B cell (primary cell): ENCODE data around the gene MAD1L1. TPM values are rescaled to one million over a fixed set of nuclear protein-coding genes. Genes with fewer than 3 reads are reported as not detected.

Experiments
- ATAC-seq: fragments of 200-7000 bp; cut with Tn5 transposase; one replicate; pipeline ENCODE4 v1.10.0; 2021; ENCODE audit warnings: low read depth, mild to moderate bottlenecking, moderate number of reproducible peaks, moderate library complexity
- CTCF ChIA-PET: fragments of 350-600 bp; sonication (Branson Sonifier 250); formaldehyde crosslinking; loops from one replicate; lab custom pipeline; 2021; ENCODE audit warnings: antibody characterized with exemption, inconsistent platforms; lab: Charles Lee
- POLR2A ChIA-PET: fragments of 350-600 bp; sonication (Branson Sonifier 250); formaldehyde crosslinking; loops from one replicate; lab custom pipeline; 2021; ENCODE audit warnings: antibody characterized with exemption; lab: Charles Lee
- DNase-seq: peaks from one replicate; pipeline ENCODE4 v3.0.0; 2013
- H2AFZ ChIP-seq: 2 replicates; pipeline ENCODE4 v1.6.1; 2012; ENCODE audit warnings: mild to moderate bottlenecking, low read depth, low read length; ENCODE audit not compliant: insufficient read depth, poor library complexity, severe bottlenecking
- H3K27ac ChIP-seq, 2 donors: 1 replicate in 1 of 2; 2 replicates in 1 of 2; pipeline ENCODE4 v1.5.1; 2012 to 2013; ENCODE audit warnings: low read length in 2 of 2, mild to moderate bottlenecking in 2 of 2, moderate library complexity in 1 of 2
- H3K27me3 ChIP-seq, 4 experiments: fragments of 200-600 bp in 1 of 4; sonication (generic) in 1 of 4; replicated peaks in 1 of 4; 1 replicate in 2 of 4; 2 replicates in 2 of 4; pipeline versions ENCODE4 v1.6.1 to v1.7.0; 2013 to 2016; ENCODE audit warnings: low read length in 3 of 4, mild to moderate bottlenecking in 2 of 4, mixed read lengths in 1 of 4, moderate library complexity in 1 of 4; ENCODE audit not compliant: insufficient read depth in 4 of 4, control insufficient read depth in 3 of 4; ENCODE audit errors: control extremely low read depth in 1 of 4
- H3K36me3 ChIP-seq, 2 experiments: replicated peaks in 1 of 2; 1 replicate in 1 of 2; 2 replicates in 1 of 2; pipeline versions ENCODE4 v1.6.1 to v1.7.1; 2013; ENCODE audit warnings: low read length in 1 of 2; ENCODE audit not compliant: insufficient read depth in 2 of 2, control insufficient read depth in 1 of 2; ENCODE audit errors: control extremely low read depth in 1 of 2, extremely low read depth in 1 of 2
- H3K4me1 ChIP-seq, 2 donors: fragments of 200-600 bp in 1 of 2; sonication (generic) in 1 of 2; 1 replicate in 1 of 2; 2 replicates in 1 of 2; pipeline versions ENCODE4 v1.5.1 to v1.6.1; 2013 to 2017; ENCODE audit warnings: low read length in 2 of 2; ENCODE audit not compliant: control insufficient read depth in 2 of 2, insufficient read depth in 2 of 2
- H3K4me2 ChIP-seq: replicated peaks from 2 replicates; pipeline ENCODE3; 2012; ENCODE audit warnings: mild to moderate bottlenecking, low read depth, low read length; ENCODE audit not compliant: poor library complexity, severe bottlenecking
- H3K4me3 ChIP-seq, 5 experiments: fragments of 200-600 bp in 1 of 5; sonication (generic) in 1 of 5; 1 replicate in 3 of 5; 2 replicates in 2 of 5; pipeline versions ENCODE4 v1.5.1 to v1.7.0; 2011 to 2016; ENCODE audit warnings: low read length in 4 of 5, mild to moderate bottlenecking in 4 of 5, low read depth in 2 of 5, control low read depth in 1 of 5, moderate library complexity in 1 of 5; ENCODE audit not compliant: insufficient read depth in 1 of 5; ENCODE audit errors: control extremely low read depth in 1 of 5, extremely low read depth in 1 of 5
- H3K79me2 ChIP-seq: fragments of 200-600 bp; sonication (generic); one replicate; pipeline ENCODE4 v1.6.0; 2016; ENCODE audit warnings: low read length; ENCODE audit not compliant: control insufficient read depth, insufficient read depth
- H3K9ac ChIP-seq: fragments of 200-600 bp; sonication (generic); 2 replicates; pipeline ENCODE4 v1.6.1; 2017; ENCODE audit warnings: mild to moderate bottlenecking, low read length, moderate library complexity
- H3K9me3 ChIP-seq, 3 donors: one replicate each; pipeline versions ENCODE4 v1.6.1 to v1.7.1; 2013; ENCODE audit warnings: low read length in 2 of 3; ENCODE audit not compliant: control insufficient read depth in 2 of 3, insufficient read depth in 1 of 3; ENCODE audit errors: control extremely low read depth in 1 of 3
- H4K20me1 ChIP-seq: 2 replicates; pipeline ENCODE4 v1.6.0; 2012; ENCODE audit warnings: mild to moderate bottlenecking, low read length; ENCODE audit not compliant: insufficient read depth, control insufficient read depth, poor library complexity, severe bottlenecking
- H3K27ac Mint-ChIP-seq: one replicate; pipeline ENCODE4 v1.8.0; 2021; ENCODE audit warnings: mixed read lengths
- H3K27me3 Mint-ChIP-seq: one replicate; pipeline ENCODE4 v1.8.0; 2021; ENCODE audit warnings: mixed read lengths
- H3K4me1 Mint-ChIP-seq: one replicate; pipeline ENCODE4 v1.8.0; 2021; ENCODE audit warnings: mixed read lengths
- H3K4me3 Mint-ChIP-seq: one replicate; pipeline ENCODE4 v1.8.0; 2021; ENCODE audit warnings: mixed read lengths
- H3K9me3 Mint-ChIP-seq: one replicate; pipeline ENCODE4 v1.8.0; 2022; ENCODE audit warnings: mixed read lengths; ENCODE audit not compliant: insufficient read depth
- EZH2 ChIP-seq: IDR thresholded peaks from 2 replicates; pipeline ENCODE4 v1.6.1; 2012; ENCODE audit warnings: borderline replicate concordance, low read depth, mild to moderate bottlenecking, moderate library complexity, low read length; ENCODE audit not compliant: insufficient read depth, poor library complexity, severe bottlenecking
- WGBS: methylation state at CpG from one replicate; pipeline ENCODE4 v1.1.5; 2013; ENCODE audit warnings: missing lambda C conversion rate; ENCODE audit not compliant: insufficient coverage; 5-methylcytosine and 5-hydroxymethylcytosine counted together
- intact Hi-C: fragments of 100-400 bp; cut with micrococcal nuclease; formaldehyde crosslinking; loops from one replicate; pipeline ENCODE4 v1.10.0; 2022
- polyA plus RNA-seq: library from polyadenylated mRNA; depleted of rRNA; stranded (reverse); fragments of >200 nt; gene quantifications from 2 replicates; pipeline ENCODE4 v1.2.3, GENCODE V29; 2012
- total RNA-seq, 2 donors: library from RNA; stranded (reverse); fragments of 120-200 nt in 1 of 2; gene quantifications; 1 replicate in 1 of 2; 2 replicates in 1 of 2; pipeline versions ENCODE4 v1.2.3 to v1.2.4, GENCODE V29; 2013 to 2022
- TF ChIP-seq, protein P1 (sequence below): fragments of 200-600 bp; IDR thresholded peaks from one replicate; pipeline ENCODE4 v1.8.0; 2022; ENCODE audit warnings: antibody characterized with exemption, mild to moderate bottlenecking

The MAD1L1 gene
- total and polyA plus RNA-seq, 2 donors (not counting 1 experiment from before 2014, with no cell fraction given) = 86.7 to 110 TPM

DNA sequence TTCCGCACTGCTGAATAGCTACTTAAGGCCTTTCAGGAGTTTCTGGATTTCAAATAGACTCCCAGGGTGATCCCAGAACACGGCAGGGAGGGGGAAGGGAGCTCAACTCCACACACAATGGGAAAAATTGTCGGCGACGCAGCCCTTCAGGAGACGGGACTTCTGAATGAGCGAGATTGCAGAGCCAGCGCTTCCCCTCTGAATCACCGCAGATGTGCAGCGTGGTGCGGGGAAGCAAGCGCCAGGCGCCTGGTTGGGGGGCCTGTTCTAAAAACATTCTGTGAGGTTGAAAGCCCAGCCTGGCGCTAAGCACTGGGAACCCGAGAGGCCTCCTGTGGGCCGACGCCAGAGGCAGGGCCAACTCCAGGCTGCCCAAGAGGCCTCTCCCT is 163.3 kb downstream of the MAD1L1 start:
- no peaks in the 10 kb centered on the region for H3K9me3 Mint-ChIP-seq
- H3K4me1 ChIP-seq = peaks cover 44 to 64% of the 10 kb centered on the region in 2 donors
- no peak overlapping the region for H3K4me3 ChIP-seq
- TF ChIP-seq, protein P1, sequence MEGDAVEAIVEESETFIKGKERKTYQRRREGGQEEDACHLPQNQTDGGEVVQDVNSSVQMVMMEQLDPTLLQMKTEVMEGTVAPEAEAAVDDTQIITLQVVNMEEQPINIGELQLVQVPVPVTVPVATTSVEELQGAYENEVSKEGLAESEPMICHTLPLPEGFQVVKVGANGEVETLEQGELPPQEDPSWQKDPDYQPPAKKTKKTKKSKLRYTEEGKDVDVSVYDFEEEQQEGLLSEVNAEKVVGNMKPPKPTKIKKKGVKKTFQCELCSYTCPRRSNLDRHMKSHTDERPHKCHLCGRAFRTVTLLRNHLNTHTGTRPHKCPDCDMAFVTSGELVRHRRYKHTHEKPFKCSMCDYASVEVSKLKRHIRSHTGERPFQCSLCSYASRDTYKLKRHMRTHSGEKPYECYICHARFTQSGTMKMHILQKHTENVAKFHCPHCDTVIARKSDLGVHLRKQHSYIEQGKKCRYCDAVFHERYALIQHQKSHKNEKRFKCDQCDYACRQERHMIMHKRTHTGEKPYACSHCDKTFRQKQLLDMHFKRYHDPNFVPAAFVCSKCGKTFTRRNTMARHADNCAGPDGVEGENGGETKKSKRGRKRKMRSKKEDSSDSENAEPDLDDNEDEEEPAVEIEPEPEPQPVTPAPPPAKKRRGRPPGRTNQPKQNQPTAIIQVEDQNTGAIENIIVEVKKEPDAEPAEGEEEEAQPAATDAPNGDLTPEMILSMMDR = no peak
- TF ChIP-seq EZH2 = no peak
- H3K27ac ChIP-seq = no peak overlapping the region
- H3K9ac ChIP-seq = no peak overlapping the region
- DNase-seq (no peak), ATAC-seq (no peak)
- no peaks in the 10 kb centered on the region for H3K27me3 Mint-ChIP-seq
- H3K27ac Mint-ChIP-seq = no peak overlapping the region
- peaks cover 12% of the 10 kb centered on the region for H3K79me2 ChIP-seq
- no peaks in the 10 kb centered on the region for H3K9me3 ChIP-seq
- no peak overlapping the region for H3K4me3 Mint-ChIP-seq
- no peak overlapping the region for H3K4me2 ChIP-seq
- H3K36me3 ChIP-seq = peaks cover 0 to 6% of the 10 kb centered on the region in 2 experiments
- ChIA-PET POLR2A (interaction anchor here (1.0 kb wide), 1 partner anchor 35 kb away, joined by 7 read pairs; no protein-coding TSS in a partner anchor), CTCF (interaction anchor here (1.5 kb wide), 1 partner anchor 278 kb away, joined by 5 read pairs; no protein-coding TSS in a partner anchor)
- intact Hi-C loops = no loop called here
- H3K27me3 ChIP-seq = no peaks in the 10 kb centered on the region
- 91% methylated on average over 13 of the region's 17 CpGs for WGBS
- H3K4me1 Mint-ChIP-seq = peaks cover 55% of the 10 kb centered on the region
- no peak overlapping the region for H2AFZ ChIP-seq
- no peaks in the 10 kb centered on the region for H4K20me1 ChIP-seq

DNA sequence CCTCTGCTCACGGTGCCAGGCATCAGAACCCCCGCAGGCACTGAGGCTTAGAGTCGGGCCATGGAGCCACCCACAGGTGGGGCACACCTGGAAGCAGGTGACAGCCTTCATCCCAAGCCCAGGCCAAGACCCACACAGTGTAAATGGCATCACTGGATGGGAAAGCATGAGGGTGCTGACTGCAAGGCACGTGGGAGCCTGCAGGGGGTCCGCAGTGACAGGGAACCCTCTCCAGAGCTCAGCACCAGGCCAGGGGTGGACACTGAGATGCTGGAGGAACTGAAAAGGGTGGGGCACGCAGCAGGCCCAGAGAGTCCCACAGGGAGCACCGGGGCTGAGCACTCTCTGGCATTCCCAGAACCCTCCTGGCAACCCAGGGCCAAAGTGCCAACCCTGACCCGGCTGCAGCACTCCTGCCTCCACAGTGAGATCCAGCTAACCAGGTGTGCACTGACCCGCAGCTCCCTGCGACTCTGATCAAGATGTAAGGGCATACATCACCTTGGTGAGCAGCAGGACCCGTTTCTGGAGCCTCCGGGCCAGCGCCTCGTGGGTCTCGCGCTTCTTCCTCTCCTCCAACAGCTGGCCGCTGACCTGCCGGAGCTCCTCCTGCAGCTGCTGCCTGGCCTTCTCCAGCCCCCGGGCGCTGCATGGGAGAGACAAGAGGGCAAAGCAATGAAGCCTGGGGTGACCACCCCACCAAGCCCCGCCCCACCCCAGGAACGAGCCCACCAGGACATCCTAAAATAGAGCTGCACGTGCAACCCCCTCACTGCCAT is 163.9 kb downstream of the MAD1L1 start:
- no peaks in the 10 kb centered on the region for H4K20me1 ChIP-seq
- 83% methylated on average over 21 of the region's 23 CpGs for WGBS
- no peak for ATAC-seq
- intact Hi-C loops = no loop called here
- H3K9me3 ChIP-seq = no peaks in the 10 kb centered on the region
- peaks cover 0 to 6% of the 10 kb centered on the region in 2 experiments for H3K36me3 ChIP-seq
- Mint-ChIP-seq H3K9me3 (no peaks in the 10 kb centered on the region), H3K4me1 (peaks cover 56% of the 10 kb centered on the region), H3K27me3 (no peaks in the 10 kb centered on the region), H3K4me3 (no peak overlapping the region), H3K27ac (no peak overlapping the region)
- H3K4me1 ChIP-seq = peaks cover 42 to 60% of the 10 kb centered on the region in 2 donors
- peaks cover 14% of the 10 kb centered on the region for H3K79me2 ChIP-seq
- H3K4me2 ChIP-seq = no peak overlapping the region
- no peaks in the 10 kb centered on the region for H3K27me3 ChIP-seq
- CTCF ChIA-PET = interaction anchor here (1.5 kb wide), 1 partner anchor 279 kb away, joined by 5 read pairs; no protein-coding TSS in a partner anchor
- H3K9ac ChIP-seq = no peak overlapping the region
- TF ChIP-seq, protein P1 = no peak
- TF ChIP-seq EZH2 = no peak
- H2AFZ ChIP-seq = no peak overlapping the region
- POLR2A ChIA-PET = interaction anchor here (1.0 kb wide), 1 partner anchor 35 kb away, joined by 7 read pairs; no protein-coding TSS in a partner anchor
- DNase-seq = no peak
- no peak overlapping the region for H3K27ac ChIP-seq
- no peak overlapping the region for H3K4me3 ChIP-seq
